Coronary artery (tissue), 2 donors: ENCODE measurements around the gene RAET1E.
"Not testable (repeated sequence)": the region's sequence is repeated elsewhere in the genome, so short reads cannot be mapped to it uniquely, and the experiment has no call there.

Experiments
- DNase-seq: peaks from one replicate; pipeline ENCODE4 v3.0.0-alpha.2; 2017; ENCODE audit warnings: low spot score
- H3K27ac ChIP-seq, 2 donors: fragments of 200-600 bp; sonication (generic); one replicate each; pipeline ENCODE4 v1.5.1; 2016 to 2019
- H3K4me3 ChIP-seq: fragments of 200-600 bp; sonication (generic); 2 replicates; pipeline ENCODE4 v1.5.1; 2016; ENCODE audit warnings: mild to moderate bottlenecking, moderate library complexity
- TF ChIP-seq, protein P1 (sequence below): fragments of 200-600 bp; sonication (generic); IDR thresholded peaks from one replicate; pipeline ENCODE4 v1.5.1; 2019; ENCODE audit warnings: antibody characterized with exemption

Gene RAET1E

DNA sequence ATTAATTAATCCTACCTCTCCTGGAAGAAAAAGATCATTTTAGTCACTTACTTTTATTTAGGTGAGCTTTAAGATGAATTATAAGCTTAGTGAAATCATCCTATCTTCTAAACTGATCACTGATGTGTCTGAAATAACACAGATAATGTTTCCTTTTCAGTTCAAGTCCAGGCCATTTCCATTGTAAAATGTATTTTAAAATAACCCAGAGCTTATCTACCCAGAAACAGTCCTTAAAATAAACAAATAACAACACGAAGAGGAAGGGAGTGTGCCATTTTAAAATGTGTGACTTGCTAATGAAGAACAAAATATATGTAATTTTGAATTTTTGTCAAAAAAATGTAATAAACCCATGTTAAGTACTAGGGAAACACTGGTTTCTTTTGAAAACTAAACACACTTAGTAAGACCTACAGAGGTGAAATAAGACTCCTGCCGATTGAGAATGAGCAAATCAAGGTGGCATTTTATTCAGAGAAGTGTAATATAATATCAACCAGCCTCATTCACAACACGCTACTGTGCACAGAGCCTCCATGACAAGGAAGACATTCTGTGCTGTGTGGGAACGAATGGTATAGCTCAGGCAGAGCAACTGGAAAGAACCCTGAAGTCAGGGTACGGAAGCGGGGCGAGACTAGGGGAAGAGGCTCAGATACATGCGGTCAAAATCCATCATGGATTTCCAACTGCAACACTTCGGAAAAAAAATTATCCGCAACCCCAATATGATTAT is 41.5 kb downstream of the RAET1E start:
- TF ChIP-seq, protein P1, sequence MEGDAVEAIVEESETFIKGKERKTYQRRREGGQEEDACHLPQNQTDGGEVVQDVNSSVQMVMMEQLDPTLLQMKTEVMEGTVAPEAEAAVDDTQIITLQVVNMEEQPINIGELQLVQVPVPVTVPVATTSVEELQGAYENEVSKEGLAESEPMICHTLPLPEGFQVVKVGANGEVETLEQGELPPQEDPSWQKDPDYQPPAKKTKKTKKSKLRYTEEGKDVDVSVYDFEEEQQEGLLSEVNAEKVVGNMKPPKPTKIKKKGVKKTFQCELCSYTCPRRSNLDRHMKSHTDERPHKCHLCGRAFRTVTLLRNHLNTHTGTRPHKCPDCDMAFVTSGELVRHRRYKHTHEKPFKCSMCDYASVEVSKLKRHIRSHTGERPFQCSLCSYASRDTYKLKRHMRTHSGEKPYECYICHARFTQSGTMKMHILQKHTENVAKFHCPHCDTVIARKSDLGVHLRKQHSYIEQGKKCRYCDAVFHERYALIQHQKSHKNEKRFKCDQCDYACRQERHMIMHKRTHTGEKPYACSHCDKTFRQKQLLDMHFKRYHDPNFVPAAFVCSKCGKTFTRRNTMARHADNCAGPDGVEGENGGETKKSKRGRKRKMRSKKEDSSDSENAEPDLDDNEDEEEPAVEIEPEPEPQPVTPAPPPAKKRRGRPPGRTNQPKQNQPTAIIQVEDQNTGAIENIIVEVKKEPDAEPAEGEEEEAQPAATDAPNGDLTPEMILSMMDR, result no peak

DNA sequence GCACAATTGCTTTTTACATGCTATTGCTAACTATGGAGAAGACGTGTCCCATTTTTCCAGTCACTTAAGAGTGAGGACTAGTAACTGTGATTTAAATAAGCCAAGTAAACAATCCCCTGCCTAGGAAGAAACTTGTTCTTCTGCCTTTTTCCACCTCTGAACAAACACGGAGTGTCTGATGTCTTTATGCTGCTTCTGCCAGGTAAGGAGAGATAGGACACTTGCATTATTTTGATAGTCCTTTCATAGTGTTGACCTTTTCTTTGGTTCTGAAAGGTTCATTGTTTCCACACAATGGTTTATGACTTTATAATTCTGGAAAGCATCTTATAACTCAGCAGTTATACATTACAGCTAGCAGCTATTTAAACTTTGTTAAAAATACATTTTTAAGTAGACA is 42.2 kb downstream of the RAET1E start:
- Histone ChIP-seq H3K27ac (no peak overlapping the region), H3K4me3 (no peak overlapping the region)
- DNase-seq, result no peak
- TF ChIP-seq, protein P1, result no peak

More for the DNA sequence above, 41.5 kb downstream of the RAET1E start:
- H3K27ac ChIP-seq, result no peak overlapping the region
- DNase-seq, result no peak
- no peak overlapping the region for H3K4me3 ChIP-seq

DNA sequence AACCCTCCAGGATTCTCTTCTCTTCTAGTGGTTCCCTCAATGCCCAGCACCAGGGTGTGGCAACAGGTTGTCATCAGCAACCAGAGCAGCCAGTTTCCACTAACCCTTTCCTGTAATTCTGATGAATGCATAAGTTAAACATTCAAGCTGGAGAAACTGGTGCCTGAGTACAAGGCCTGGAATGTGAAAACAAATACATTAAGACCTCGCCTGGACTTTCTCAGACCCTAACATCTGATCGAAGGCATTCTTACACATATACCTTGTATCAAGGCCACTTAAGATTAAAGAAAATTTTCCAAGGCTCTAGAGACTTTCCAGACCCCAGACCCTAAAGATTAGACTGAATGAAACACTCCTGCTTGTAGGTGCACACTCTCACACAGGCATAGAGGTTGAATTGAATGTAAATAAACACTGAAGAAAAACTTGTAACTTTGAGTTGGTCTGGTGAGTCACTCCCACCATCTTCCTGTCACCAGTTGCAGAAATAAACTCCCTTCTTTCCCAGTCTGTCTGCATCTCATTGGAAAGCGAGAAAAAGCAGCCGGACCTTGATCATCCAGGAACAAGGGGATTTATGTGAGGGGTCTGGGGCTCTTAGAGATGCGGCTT is 42.8 kb downstream of the RAET1E start:
- Histone ChIP-seq H3K4me3 (no peak overlapping the region), H3K27ac (peak overlapping the region in 1 of 2 donors; percentile 8)
- TF ChIP-seq, protein P1, result no peak
- no peak for DNase-seq

DNA sequence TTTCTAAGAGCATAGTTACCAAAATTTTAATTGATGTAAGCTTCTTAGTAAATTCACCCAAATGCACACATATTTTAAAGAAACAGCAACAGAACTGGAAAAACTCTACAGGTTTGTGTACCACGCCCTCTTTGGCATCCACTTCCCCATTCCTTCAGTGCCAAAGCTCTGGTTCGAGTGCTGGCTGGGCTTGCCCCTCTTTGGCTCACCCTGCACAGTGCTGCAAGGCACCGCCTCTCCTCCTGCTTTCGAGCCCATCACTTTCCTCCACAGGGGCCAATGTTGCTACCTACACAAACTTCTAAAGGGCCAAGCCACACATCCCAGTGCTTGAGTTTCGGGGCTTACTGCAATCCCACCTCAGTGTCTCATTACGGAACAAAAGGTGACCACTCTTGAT is 43.4 kb downstream of the RAET1E start:
- DNase-seq, result no peak
- Histone ChIP-seq H3K27ac (peak overlapping the region in 1 of 2 donors; percentile 8), H3K4me3 (no peak overlapping the region)
- TF ChIP-seq, protein P1, result no peak

DNA sequence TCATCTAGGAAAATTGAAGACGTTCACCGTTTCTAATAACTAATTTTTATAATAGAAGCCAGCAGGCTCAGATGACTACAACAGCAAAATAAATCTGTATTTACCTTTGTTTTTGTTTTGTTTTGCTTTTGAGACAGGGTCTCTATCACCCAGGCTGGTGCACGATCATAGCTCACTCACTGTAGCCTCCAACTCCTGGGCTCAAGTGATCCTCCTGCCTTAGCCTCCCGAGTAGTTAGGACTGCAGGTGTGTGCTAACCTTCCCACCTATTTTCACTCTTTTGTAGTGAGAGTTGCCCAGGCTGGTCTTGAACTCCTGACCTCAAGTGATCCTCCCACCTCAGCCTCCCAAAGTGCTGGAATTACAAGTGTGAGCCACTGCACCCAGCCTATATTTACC is 43.9 kb downstream of the RAET1E start:
- H3K27ac ChIP-seq, H3K4me3 ChIP-seq, DNase-seq: not testable (repeated sequence)

DNA sequence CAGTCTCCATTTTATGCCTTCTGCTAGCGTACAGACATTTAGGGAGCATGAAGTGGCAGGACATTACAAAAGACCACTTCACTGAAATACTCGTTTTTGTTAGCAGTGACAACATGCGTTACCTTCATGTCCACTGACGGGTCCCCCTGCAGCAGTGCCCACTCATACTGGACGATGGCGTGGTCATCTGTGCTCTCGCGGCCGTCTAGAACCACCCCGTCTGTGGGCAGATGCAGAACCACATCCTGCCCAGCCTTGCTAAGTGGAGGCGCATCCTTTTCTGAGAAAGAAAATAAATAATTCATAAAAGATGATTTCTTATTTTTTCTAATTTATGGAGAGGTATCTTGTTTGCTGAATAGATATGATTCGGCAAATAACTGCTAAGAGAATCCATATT is 45.0 kb downstream of the RAET1E start:
- DNase-seq, result no peak
- H3K4me3 ChIP-seq, result no peak overlapping the region
- TF ChIP-seq, protein P1, result no peak
- H3K27ac ChIP-seq, result no peak overlapping the region

DNA sequence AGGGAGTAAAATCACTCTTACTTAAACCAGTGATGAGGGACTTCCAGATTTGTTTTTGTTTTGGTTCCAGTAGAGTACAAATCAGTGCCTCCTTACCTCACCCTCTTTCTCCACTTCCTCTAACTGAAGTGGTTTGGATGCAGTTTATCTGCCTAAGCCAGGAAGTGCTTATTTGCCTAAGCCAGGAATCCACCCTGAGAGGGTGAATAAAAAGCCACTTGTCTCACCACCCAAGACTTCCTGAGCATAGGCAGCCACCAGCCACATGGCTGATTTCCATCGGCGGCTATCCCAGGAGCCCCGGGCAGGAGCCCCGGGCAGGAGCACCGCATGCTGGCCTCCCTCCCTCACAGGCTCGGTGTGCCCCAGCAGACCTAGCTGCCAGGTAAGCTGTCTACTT is 45.7 kb downstream of the RAET1E start:
- TF ChIP-seq, protein P1, result no peak
- peak overlapping the region in 1 of 2 donors; percentile 1 for H3K27ac ChIP-seq
- DNase-seq, result no peak
- H3K4me3 ChIP-seq, result no peak overlapping the region
